Body of pancreas (tissue), 4 donors: ENCODE measurements around the gene IQCN. TPM values are rescaled to one million over a fixed set of nuclear protein-coding genes. Genes with fewer than 3 reads are reported as not detected.

Source experiments
- ATAC-seq: fragments of 150-250 bp; one replicate; pipeline ENCODE4 v1.9.1; 2016
- DNase-seq, 4 donors: peaks; one replicate each; pipeline ENCODE4 v3.0.0-alpha.2; 2019
- H3K27ac ChIP-seq, 4 donors: fragments of 200-600 bp; sonication (generic); 1 replicate in 3 of 4; 2 replicates in 1 of 4; pipeline versions ENCODE4 v1.5.1 to v1.6.1; 2016 to 2019; ENCODE audit warnings: mild to moderate bottlenecking in 1 of 4, mixed read lengths in 1 of 4, moderate library complexity in 1 of 4
- H3K27me3 ChIP-seq, 2 donors: fragments of 200-600 bp; sonication (generic); one replicate each; pipeline ENCODE4 v1.6.0; 2016; ENCODE audit warnings: mild to moderate bottlenecking in 1 of 2
- H3K36me3 ChIP-seq, 2 donors: fragments of 200-600 bp; sonication (generic); replicated peaks in 1 of 2; 2 replicates each; pipeline ENCODE4 v1.5.1; 2016; ENCODE audit warnings: low read depth in 2 of 2; ENCODE audit not compliant: insufficient read depth in 1 of 2
- H3K4me1 ChIP-seq: fragments of 200-600 bp; sonication (generic); one replicate; pipeline ENCODE4 v1.6.0; 2016
- H3K4me3 ChIP-seq, 2 donors: fragments of 200-600 bp; sonication (generic); 1 replicate in 1 of 2; 2 replicates in 1 of 2; pipeline ENCODE4 v1.5.1; 2016 to 2019
- H3K9me3 ChIP-seq, 3 donors: fragments of 200-600 bp; sonication (generic); 1 replicate in 2 of 3; 2 replicates in 1 of 3; pipeline ENCODE4 v1.5.1; 2016
- CTCF ChIP-seq, 7 experiments: fragments of 450-650 bp in 4 of 7; fragments of 200-600 bp in 3 of 7; sonication (generic) in 3 of 7; IDR thresholded peaks; one replicate each; pipeline ENCODE4 v1.5.1; 2016 to 2019; ENCODE audit warnings: antibody characterized with exemption in 7 of 7
- POLR2A ChIP-seq, 3 donors: fragments of 450-650 bp; IDR thresholded peaks; one replicate each; pipeline ENCODE4 v1.6.1; 2016; ENCODE audit warnings: antibody characterized with exemption in 3 of 3, mild to moderate bottlenecking in 2 of 3
- WGBS, 2 donors: methylation state at CpG; one replicate each; pipeline ENCODE4 v1.1.5; 2017; 5-methylcytosine and 5-hydroxymethylcytosine counted together
- intact Hi-C: fragments of 100-400 bp; cut with DNase I; formaldehyde crosslinking; loops from one replicate; pipeline ENCODE4 v1.15.1; 2023
- total RNA-seq, 2 donors: library from RNA; depleted of rRNA; stranded (reverse); fragments of >200 nt; gene quantifications; one replicate each; pipeline ENCODE4 v1.1.0, GENCODE V29; 2016

IQCN gene
- total RNA-seq, 2 donors from 2014 or later: 5.6 to 7.0 TPM

GRCh38 chr19:18229474-18229873 lies 44.8 kb downstream of the IQCN start:
- WGBS, 2 donors: 57 to 70% methylated on average over 4 to 5 of the region's 5 CpGs
- Histone ChIP-seq H3K27ac (no peak overlapping the region), H3K4me3 (no peak overlapping the region), H3K36me3 (no peaks in the 10 kb centered on the region), H3K27me3 (peaks cover 0 to 22% of the 10 kb centered on the region in 2 donors), H3K4me1 (peaks cover 19% of the 10 kb centered on the region), H3K9me3 (peaks cover 0 to 9% (median 0%) of the 10 kb centered on the region in 3 donors)
- intact Hi-C loops: no loop called here
- DNase-seq (no peak), ATAC-seq (no peak)
- peak in 4 of 7 experiments; percentile 19 to 36 (median 26) for TF ChIP-seq CTCF (IDR thresholded peaks at IDR 0.05)
- no peak for TF ChIP-seq POLR2A (IDR thresholded peaks at IDR 0.05)

- Histone ChIP-seq H3K4me3 (no peak overlapping the region), H3K4me1 (peaks cover 26% of the 10 kb centered on the region), H3K36me3 (no peaks in the 10 kb centered on the region), H3K27ac (no peak overlapping the region), H3K27me3 (peaks cover 0 to 18% of the 10 kb centered on the region in 2 donors), H3K9me3 (no peaks in the 10 kb centered on the region)
- TF ChIP-seq POLR2A (IDR thresholded peaks at IDR 0.05) (no peak), CTCF (IDR thresholded peaks at IDR 0.05) (no peak)
- intact Hi-C loops: no loop called here
- 50 to 67% methylated on average over 1 to 6 of the region's 6 CpGs for WGBS, 2 donors
- ATAC-seq (no peak), DNase-seq (no peak)
Measured at GRCh38 chr19:18227781-18228271, 46.4 kb downstream of the IQCN start.

GRCh38 chr19:18226956-18227780 lies 47.1 kb downstream of the IQCN start:
- DNase-seq: no peak
- intact Hi-C loops: no loop called here
- peaks cover 26% of the 10 kb centered on the region for H3K4me1 ChIP-seq
- 80 to 93% methylated on average over 11 to 17 of the region's 18 CpGs for WGBS, 2 donors
- ATAC-seq: no peak
- no peaks in the 10 kb centered on the region for H3K9me3 ChIP-seq
- H3K27me3 ChIP-seq: peaks cover 0 to 13% of the 10 kb centered on the region in 2 donors
- H3K36me3 ChIP-seq: no peaks in the 10 kb centered on the region
- H3K27ac ChIP-seq: no peak overlapping the region
- TF ChIP-seq CTCF (IDR thresholded peaks at IDR 0.05) (no peak), POLR2A (IDR thresholded peaks at IDR 0.05) (no peak)
- H3K4me3 ChIP-seq: no peak overlapping the region

GRCh38 chr19:18225702-18226468 lies 48.4 kb downstream of the IQCN start, which contains the start of gene PDE4C:
Gene PDE4C (minus strand): TSS chr19:18226438. CDS start chr19:18226415, 23 bp downstream.
- ATAC-seq (no peak), DNase-seq (no peak)
- H3K9me3 ChIP-seq: no peaks in the 10 kb centered on the region
- WGBS, 2 donors: 5 to 7% methylated on average over 18 to 51 of the region's 51 CpGs
- no peak for TF ChIP-seq CTCF (IDR thresholded peaks at IDR 0.05)
- TF ChIP-seq POLR2A (IDR thresholded peaks at IDR 0.05): no peak
- H3K27ac ChIP-seq: no peak within 1 kb of the TSS
- intact Hi-C loops: no loop called here
- H3K4me3 ChIP-seq: no peak within 1 kb of the TSS
- peaks cover 0 to 13% of the 10 kb centered on the region in 2 donors for H3K27me3 ChIP-seq
- H3K36me3 ChIP-seq: no peaks in the 10 kb centered on the region
- H3K4me1 ChIP-seq: peaks cover 26% of the 10 kb centered on the region
